Duodenal mucosa (tissue), 2 donors: ENCODE results near the gene SPPL2A.
"Not testable (repeated sequence)": the region's sequence is repeated elsewhere in the genome, so short reads cannot be mapped to it uniquely, and the experiment has no call there.

Source experiments
- H3K27ac ChIP-seq: one replicate; pipeline ENCODE4 v1.7.0; 2013; ENCODE audit warnings: low read depth, low read length
- H3K27me3 ChIP-seq, 2 donors: one replicate each; pipeline ENCODE4 v1.7.0; 2013; ENCODE audit warnings: low read length in 2 of 2, control low read depth in 1 of 2; ENCODE audit not compliant: insufficient read depth in 2 of 2, control insufficient read depth in 1 of 2
- H3K36me3 ChIP-seq, 2 donors: one replicate each; pipeline ENCODE4 v1.7.0; 2013; ENCODE audit warnings: low read length in 2 of 2, control low read depth in 1 of 2; ENCODE audit not compliant: insufficient read depth in 2 of 2, control insufficient read depth in 1 of 2
- H3K4me1 ChIP-seq, 2 donors: one replicate each; pipeline ENCODE4 v1.7.0; 2013; ENCODE audit warnings: low read length in 2 of 2, control low read depth in 1 of 2; ENCODE audit not compliant: insufficient read depth in 2 of 2, control insufficient read depth in 1 of 2
- H3K4me3 ChIP-seq, 2 donors: one replicate each; pipeline ENCODE4 v1.7.0; 2013; ENCODE audit warnings: low read length in 2 of 2, low read depth in 1 of 2
- H3K9ac ChIP-seq, 2 donors: one replicate each; pipeline ENCODE4 v1.7.0; 2013; ENCODE audit warnings: low read length in 2 of 2, low read depth in 1 of 2
- H3K9me3 ChIP-seq, 2 donors: one replicate each; pipeline ENCODE4 v1.7.0; 2013; ENCODE audit warnings: low read length in 2 of 2, control low read depth in 1 of 2; ENCODE audit not compliant: control insufficient read depth in 1 of 2

Gene SPPL2A, protein sequence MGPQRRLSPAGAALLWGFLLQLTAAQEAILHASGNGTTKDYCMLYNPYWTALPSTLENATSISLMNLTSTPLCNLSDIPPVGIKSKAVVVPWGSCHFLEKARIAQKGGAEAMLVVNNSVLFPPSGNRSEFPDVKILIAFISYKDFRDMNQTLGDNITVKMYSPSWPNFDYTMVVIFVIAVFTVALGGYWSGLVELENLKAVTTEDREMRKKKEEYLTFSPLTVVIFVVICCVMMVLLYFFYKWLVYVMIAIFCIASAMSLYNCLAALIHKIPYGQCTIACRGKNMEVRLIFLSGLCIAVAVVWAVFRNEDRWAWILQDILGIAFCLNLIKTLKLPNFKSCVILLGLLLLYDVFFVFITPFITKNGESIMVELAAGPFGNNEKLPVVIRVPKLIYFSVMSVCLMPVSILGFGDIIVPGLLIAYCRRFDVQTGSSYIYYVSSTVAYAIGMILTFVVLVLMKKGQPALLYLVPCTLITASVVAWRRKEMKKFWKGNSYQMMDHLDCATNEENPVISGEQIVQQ

DNA sequence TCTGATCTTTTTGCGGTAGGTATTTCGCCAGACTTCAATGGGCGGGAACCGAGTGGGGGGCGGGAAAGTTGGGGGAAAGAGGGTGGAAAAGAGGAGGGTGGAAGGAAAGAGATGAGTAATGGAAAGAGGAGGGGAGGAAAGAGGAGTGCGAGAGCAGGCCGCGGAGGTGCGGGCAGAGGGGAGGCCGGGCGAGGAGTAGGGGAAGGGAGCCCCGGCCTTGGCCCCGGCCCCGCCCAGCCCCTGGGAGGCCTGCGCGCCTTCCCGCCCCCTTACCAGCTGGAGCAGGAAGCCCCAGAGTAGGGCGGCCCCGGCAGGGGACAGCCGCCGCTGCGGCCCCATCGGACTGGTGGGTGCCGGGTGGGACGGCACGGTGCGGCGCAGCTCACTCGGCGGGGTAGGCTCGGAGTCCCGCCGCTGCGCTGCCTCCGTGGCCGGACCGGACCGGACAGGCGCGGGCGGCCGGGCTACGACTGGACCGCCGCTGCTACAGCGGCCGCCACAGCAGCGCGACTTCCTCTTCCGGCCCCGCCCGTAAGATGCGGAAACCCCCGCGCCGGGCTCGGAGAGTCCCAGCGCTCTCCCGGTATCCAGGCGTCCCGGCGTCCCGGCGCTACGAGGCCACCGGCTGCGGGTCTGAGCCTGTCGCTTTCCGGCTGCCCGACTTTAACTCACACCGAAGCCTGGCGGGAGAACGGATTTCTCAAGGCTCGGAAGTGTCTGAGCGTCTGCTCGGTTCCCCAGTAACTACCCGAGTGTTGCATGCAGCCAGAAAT, at the start of gene SPPL2A:
Gene SPPL2A (minus strand): TSS at position 512 of the 773 bp plus-strand sequence. CDS start 173 bp downstream, at position 339.
- peak within 1 kb of the TSS; percentile 92 to 93 for H3K9ac ChIP-seq

GRCh38 chr15:50814634-50815033, 49.1 kb upstream of the SPPL2A start:
- Histone ChIP-seq H3K9ac (no peak overlapping the region), H3K9me3 (no peaks in the 10 kb centered on the region), H3K27me3 (no peaks in the 10 kb centered on the region), H3K4me3 (no peak overlapping the region), H3K4me1 (peaks cover 8 to 11% of the 10 kb centered on the region in 2 donors), H3K36me3 (no peaks in the 10 kb centered on the region), H3K27ac (no peak overlapping the region)

More for the DNA sequence above, at the start of gene SPPL2A:
- no peaks in the 10 kb centered on the region for H3K36me3 ChIP-seq
- H3K4me1 ChIP-seq = peaks cover 5 to 16% of the 10 kb centered on the region in 2 donors
- no peaks in the 10 kb centered on the region for H3K27me3 ChIP-seq
- no peaks in the 10 kb centered on the region for H3K9me3 ChIP-seq
- H3K27ac ChIP-seq = peak within 1 kb of the TSS; percentile 96
- peak within 1 kb of the TSS; percentile 91 to 94 for H3K4me3 ChIP-seq

DNA sequence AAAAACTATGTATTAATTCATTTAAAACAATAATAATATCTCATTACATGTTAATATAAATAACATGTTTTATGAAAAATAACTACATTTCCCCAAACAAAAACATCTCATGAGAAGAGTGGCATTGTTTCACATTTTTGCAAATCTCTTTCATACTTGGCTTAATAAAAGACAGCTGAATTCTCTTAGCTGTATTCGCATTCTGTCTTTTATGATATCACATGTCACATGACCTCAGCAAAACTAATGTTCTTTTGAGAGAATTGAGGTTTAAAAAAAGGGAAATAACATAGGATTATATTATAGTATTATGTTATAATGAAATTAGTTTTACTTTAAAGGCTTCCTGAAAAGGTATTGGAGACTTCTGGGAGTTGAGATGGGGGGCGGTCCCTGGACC, 48.4 kb upstream of the SPPL2A start:
- Histone ChIP-seq H3K9me3 (no peaks in the 10 kb centered on the region), H3K9ac (no peak overlapping the region), H3K4me1 (peaks cover 8 to 11% of the 10 kb centered on the region in 2 donors), H3K27ac (no peak overlapping the region), H3K27me3 (no peaks in the 10 kb centered on the region), H3K4me3 (no peak overlapping the region), H3K36me3 (no peaks in the 10 kb centered on the region)

GRCh38 chr15:50813089-50813488, 47.6 kb upstream of the SPPL2A start:
- no peaks in the 10 kb centered on the region for H3K36me3 ChIP-seq
- H3K4me3 ChIP-seq = no peak overlapping the region
- H3K27me3 ChIP-seq = no peaks in the 10 kb centered on the region
- H3K9me3 ChIP-seq = no peaks in the 10 kb centered on the region
- H3K27ac ChIP-seq = no peak overlapping the region
- peaks cover 8 to 11% of the 10 kb centered on the region in 2 donors for H3K4me1 ChIP-seq
- H3K9ac ChIP-seq = no peak overlapping the region

GRCh38 chr15:50812181-50812506, 46.6 kb upstream of the SPPL2A start:
- H3K4me1 ChIP-seq, H3K9me3 ChIP-seq, H3K27ac ChIP-seq, H3K27me3 ChIP-seq, H3K4me3 ChIP-seq, H3K9ac ChIP-seq, H3K36me3 ChIP-seq: not testable (repeated sequence)

- H3K4me3 ChIP-seq, H3K4me1 ChIP-seq, H3K27me3 ChIP-seq, H3K9ac ChIP-seq, H3K9me3 ChIP-seq, H3K36me3 ChIP-seq, H3K27ac ChIP-seq: not testable (repeated sequence)
Measured at GRCh38 chr15:50811461-50812180, 46.1 kb upstream of the SPPL2A start.

DNA sequence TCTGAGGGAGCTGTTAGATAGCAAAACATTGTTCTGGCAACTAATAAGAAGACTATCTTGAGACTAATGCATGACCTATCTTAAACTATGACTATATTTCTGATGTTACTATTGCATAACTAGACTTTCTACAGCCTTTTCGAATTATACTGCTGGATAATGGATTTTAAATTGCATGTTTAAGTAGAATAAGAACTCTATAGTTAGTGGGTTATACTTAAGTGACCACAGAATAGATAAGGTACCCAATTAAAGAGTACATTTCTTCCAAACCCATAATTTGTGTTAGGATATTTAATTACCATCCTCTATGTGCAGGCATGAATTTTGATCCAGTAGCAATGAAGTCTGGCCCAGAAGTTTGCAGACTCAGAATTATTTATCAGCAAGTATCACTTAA, 44.6 kb upstream of the SPPL2A start:
- Histone ChIP-seq H3K9me3 (no peaks in the 10 kb centered on the region), H3K27ac (no peak overlapping the region), H3K36me3 (no peaks in the 10 kb centered on the region), H3K9ac (no peak overlapping the region), H3K4me3 (no peak overlapping the region), H3K4me1 (peaks cover 0 to 6% of the 10 kb centered on the region in 2 donors), H3K27me3 (no peaks in the 10 kb centered on the region)

DNA sequence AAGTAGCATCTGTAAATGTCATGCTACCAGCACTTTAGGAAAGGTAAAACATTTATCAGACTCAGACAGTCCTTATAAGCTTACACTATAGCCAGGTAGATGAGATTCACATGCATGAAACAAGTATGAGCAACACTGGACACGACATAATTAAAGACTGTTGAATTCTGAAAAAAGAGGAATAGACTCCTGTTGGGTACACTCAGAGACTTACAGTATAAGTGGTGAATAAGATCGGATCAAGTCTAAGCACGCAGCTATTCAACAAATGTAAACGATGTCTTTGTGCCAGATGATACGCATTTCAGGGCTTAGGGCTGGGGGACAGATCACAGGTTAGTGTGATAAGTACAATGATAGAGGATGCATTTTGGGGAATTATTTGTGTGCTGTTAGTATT, 43.2 kb upstream of the SPPL2A start:
- Histone ChIP-seq H3K27ac (no peak overlapping the region), H3K27me3 (no peaks in the 10 kb centered on the region), H3K9ac (no peak overlapping the region), H3K4me3 (no peak overlapping the region), H3K4me1 (peaks cover 3 to 9% of the 10 kb centered on the region in 2 donors), H3K36me3 (no peaks in the 10 kb centered on the region), H3K9me3 (no peaks in the 10 kb centered on the region)

DNA sequence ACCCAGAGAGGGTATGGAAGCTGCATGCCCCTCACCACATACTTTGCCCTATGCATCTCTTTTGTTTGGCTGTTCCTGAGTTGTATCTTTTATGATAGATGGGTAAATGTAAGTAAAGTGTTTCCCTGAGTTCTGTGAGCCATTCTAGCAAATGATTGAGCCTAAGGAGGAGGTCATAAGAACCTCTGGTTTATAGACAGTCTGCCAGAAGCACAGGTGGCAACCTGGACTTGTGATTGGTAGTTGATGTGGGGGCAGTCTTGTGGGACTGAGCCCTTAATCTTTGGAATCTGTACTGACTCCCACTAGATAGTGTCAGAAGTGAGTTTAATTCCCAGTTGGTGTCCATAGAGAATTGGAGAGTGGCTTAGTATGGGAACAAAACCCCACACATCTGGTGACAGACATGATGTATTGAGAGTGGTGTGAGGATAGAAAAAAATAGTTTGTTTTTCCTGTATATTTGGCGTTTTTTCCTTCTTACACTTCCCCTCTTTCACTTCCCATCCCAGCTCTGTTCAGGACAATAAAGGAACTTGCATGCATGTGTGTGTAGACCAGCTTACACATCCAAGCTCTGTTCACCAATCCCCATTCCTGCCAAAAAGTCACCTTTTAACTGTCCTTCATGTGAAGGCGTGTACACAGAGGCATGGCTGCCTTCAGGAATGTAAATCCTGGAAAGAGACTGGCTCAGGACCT, 38.1 kb upstream of the SPPL2A start:
- H3K9ac ChIP-seq = no peak overlapping the region
- no peak overlapping the region for H3K4me3 ChIP-seq
- peaks cover 13 to 15% of the 10 kb centered on the region in 2 donors for H3K4me1 ChIP-seq
- H3K27ac ChIP-seq = no peak overlapping the region
- H3K9me3 ChIP-seq = no peaks in the 10 kb centered on the region
- no peaks in the 10 kb centered on the region for H3K27me3 ChIP-seq
- H3K36me3 ChIP-seq = no peaks in the 10 kb centered on the region
